Neural cell (in vitro differentiated cells): Measurements from ENCODE around the gene SOBP. TPM values are rescaled to one million over a fixed set of nuclear protein-coding genes. Genes with fewer than 3 reads are reported as not detected.

Experiments used
- H2AFZ ChIP-seq: fragments of 200-600, 300-800 bp; sonication (generic), shearing (Covaris generic); 2 replicates; pipeline ENCODE4 v1.6.0; 2014; ENCODE audit warnings: low read depth, mild to moderate bottlenecking, antibody characterized with exemption, low read length, moderate library complexity
- H3F3A ChIP-seq: fragments of 200-600 bp; shearing (Covaris generic); 2 replicates; pipeline ENCODE4 v1.6.1; 2016; ENCODE audit warnings: mild to moderate bottlenecking, moderate library complexity, mixed read lengths, antibody characterized with exemption, low read length; ENCODE audit not compliant: insufficient read depth, poor library complexity, severe bottlenecking
- H3K27ac ChIP-seq: fragments of 200-600, 300-800 bp; sonication (generic), shearing (Covaris generic); 2 replicates; pipeline ENCODE4 v1.5.1; 2014; ENCODE audit warnings: mild to moderate bottlenecking, low read length, moderate library complexity
- H3K27me3 ChIP-seq: fragments of 300-800, 200-600 bp; sonication (generic), shearing (Covaris generic); 2 replicates; pipeline ENCODE4 v1.6.0; 2014; ENCODE audit warnings: mild to moderate bottlenecking, low read depth, low read length, moderate library complexity; ENCODE audit not compliant: insufficient read depth
- H3K36me3 ChIP-seq: fragments of 300-800, 200-600 bp; sonication (generic), shearing (Covaris generic); 2 replicates; pipeline ENCODE4 v1.5.1; 2014; ENCODE audit warnings: mild to moderate bottlenecking, antibody characterized with exemption, low read length, moderate library complexity; ENCODE audit not compliant: insufficient read depth
- H3K4me2 ChIP-seq: fragments of 300-800, 200-600 bp; sonication (generic), shearing (Covaris generic); 2 replicates; pipeline ENCODE4 v1.6.0; 2014; ENCODE audit warnings: mild to moderate bottlenecking, low read length
- H3K4me3 ChIP-seq: fragments of 300-800, 200-600 bp; sonication (generic), shearing (Covaris generic); 2 replicates; pipeline ENCODE4 v1.5.1; 2014; ENCODE audit warnings: mild to moderate bottlenecking, low read length, moderate library complexity
- H3K79me2 ChIP-seq: fragments of 200-600 bp; shearing (Covaris generic); replicated peaks from 2 replicates; pipeline ENCODE4 v1.6.0; 2014; ENCODE audit warnings: mild to moderate bottlenecking, low read length, moderate library complexity; ENCODE audit not compliant: insufficient read depth
- H3K9ac ChIP-seq: fragments of 300-800, 200-600 bp; sonication (generic), shearing (Covaris generic); 2 replicates; pipeline ENCODE4 v1.6.1; 2016; ENCODE audit warnings: mild to moderate bottlenecking, low read length, mixed read lengths
- H3K9me2 ChIP-seq: fragments of 200-600 bp; shearing (Covaris generic); 2 replicates; pipeline ENCODE4 v1.6.1; 2016; ENCODE audit warnings: mild to moderate bottlenecking, low read length, mixed read lengths; ENCODE audit not compliant: insufficient read depth
- H3K9me3 ChIP-seq: fragments of 200-600, 300-800 bp; sonication (generic), shearing (Covaris generic); 2 replicates; pipeline ENCODE4 v1.6.1; 2016; ENCODE audit warnings: mild to moderate bottlenecking, mixed run types, low read length, moderate library complexity, mixed read lengths
- H4K20me1 ChIP-seq: fragments of 200-600 bp; shearing (Covaris generic); 2 replicates; pipeline ENCODE4 v1.6.1; 2016; ENCODE audit warnings: mild to moderate bottlenecking, mixed run types; ENCODE audit not compliant: insufficient read depth
- EP300 ChIP-seq: fragments of 450-650 bp; conservative IDR thresholded peaks from 2 replicates; pipeline ENCODE4 v1.6.1; 2014; ENCODE audit warnings: antibody characterized with exemption, mild to moderate bottlenecking, moderate library complexity; ENCODE audit not compliant: poor library complexity, severe bottlenecking
- EZH2 ChIP-seq: fragments of 200-600, 300-800 bp; shearing (Covaris generic), sonication (generic); IDR thresholded peaks from 2 replicates; pipeline ENCODE4 v1.6.1; 2014; ENCODE audit warnings: antibody characterized with exemption, low read length, borderline replicate concordance, mild to moderate bottlenecking; ENCODE audit not compliant: insufficient read depth, poor library complexity, severe bottlenecking
- MXI1 ChIP-seq: fragments of 450-650 bp; conservative IDR thresholded peaks from 2 replicates; pipeline ENCODE4 v1.6.1; 2014; ENCODE audit warnings: antibody characterized with exemption, mild to moderate bottlenecking; ENCODE audit not compliant: poor library complexity, severe bottlenecking
- POLR2AphosphoS5 ChIP-seq: IDR thresholded peaks from 2 replicates; pipeline ENCODE4 v1.6.1; 2012
- RAD21 ChIP-seq: fragments of 450-650 bp; conservative IDR thresholded peaks from 2 replicates; pipeline ENCODE4 v1.6.1; 2014; ENCODE audit warnings: antibody characterized with exemption, mild to moderate bottlenecking, moderate library complexity
- SMC3 ChIP-seq: fragments of 450-650 bp; conservative IDR thresholded peaks from 2 replicates; pipeline ENCODE4 v1.6.1; 2014; ENCODE audit warnings: antibody characterized with exemption, mild to moderate bottlenecking, moderate library complexity; ENCODE audit not compliant: poor library complexity
- TAF1 ChIP-seq: IDR thresholded peaks from 2 replicates; pipeline ENCODE4 v1.6.1; 2012; ENCODE audit warnings: low read depth
- polyA plus RNA-seq: library from polyadenylated mRNA; depleted of rRNA; stranded (reverse); fragments of >200 nt; gene quantifications from 2 replicates; pipeline ENCODE4 v1.2.3, GENCODE V29; 2014
- TF ChIP-seq, protein P1 (sequence below): fragments of 450-650 bp; IDR thresholded peaks from 2 replicates; pipeline ENCODE4 v1.5.1; 2014; ENCODE audit warnings: antibody characterized with exemption, mild to moderate bottlenecking, moderate library complexity; ENCODE audit not compliant: poor library complexity, severe bottlenecking
- TF ChIP-seq, protein P2 (sequence below): IDR thresholded peaks from 2 replicates; pipeline ENCODE4 v1.6.1; 2012; ENCODE audit warnings: borderline replicate concordance

SOBP gene
- polyA plus RNA-seq, 1 donor from 2014 or later: 16.4 TPM

DNA sequence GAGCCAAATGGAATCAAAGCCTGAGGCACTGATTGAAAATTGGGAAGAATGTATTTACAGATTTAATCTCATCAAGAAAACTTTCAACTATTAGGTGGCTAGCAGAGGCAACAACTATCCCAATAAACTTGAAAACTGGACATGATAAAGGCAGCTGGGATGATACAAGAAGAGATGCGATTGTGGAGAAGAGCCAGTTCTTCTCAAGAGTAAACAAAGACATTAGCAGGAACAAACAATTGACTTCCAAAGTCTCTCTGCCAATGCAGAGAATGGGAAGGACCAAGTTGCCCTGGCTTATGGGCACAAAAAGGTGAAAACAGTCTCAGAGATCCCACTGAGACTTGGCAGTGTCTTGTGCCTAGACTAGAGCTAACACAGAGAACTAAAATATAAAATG is 132.4 kb downstream of the SOBP start (continued):
- TF ChIP-seq EZH2: no peak

DNA sequence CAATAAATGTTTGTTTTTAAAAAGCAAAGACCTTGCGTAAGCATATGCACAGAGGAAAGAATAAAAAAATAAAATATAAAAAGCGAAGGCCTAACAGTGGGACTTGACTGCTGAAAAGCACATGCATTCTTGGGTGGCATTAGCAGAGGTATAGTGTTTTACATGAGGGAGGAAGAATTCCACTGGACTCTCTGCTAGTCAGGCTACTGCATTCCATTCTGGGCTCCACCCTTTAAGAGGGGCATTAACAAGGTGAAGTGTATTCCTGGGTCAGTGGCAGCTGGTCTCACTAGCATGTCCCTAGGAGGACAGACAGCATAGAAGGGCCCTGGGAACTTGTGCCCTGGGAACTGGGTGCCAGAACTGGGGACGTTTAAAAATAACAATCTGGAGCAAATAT is 134.1 kb downstream of the SOBP start:
- Histone ChIP-seq H4K20me1 (no peaks in the 10 kb centered on the region), H3K36me3 (peaks cover 3% of the 10 kb centered on the region), H3K4me3 (no peak overlapping the region), H3K27ac (no peak overlapping the region), H3K4me2 (no peak overlapping the region), H3K9me2 (no peaks in the 10 kb centered on the region), H3K9ac (no peak overlapping the region), H3K9me3 (no peaks in the 10 kb centered on the region), H3F3A (no peaks in the 10 kb centered on the region), H3K27me3 (no peaks in the 10 kb centered on the region), H2AFZ (no peak overlapping the region), H3K79me2 (peaks cover 3% of the 10 kb centered on the region)
- no peak for TF ChIP-seq POLR2AphosphoS5
- no peak for TF ChIP-seq SMC3
- no peak for TF ChIP-seq EP300
- TF ChIP-seq RAD21: no peak
- TF ChIP-seq, protein P1, sequence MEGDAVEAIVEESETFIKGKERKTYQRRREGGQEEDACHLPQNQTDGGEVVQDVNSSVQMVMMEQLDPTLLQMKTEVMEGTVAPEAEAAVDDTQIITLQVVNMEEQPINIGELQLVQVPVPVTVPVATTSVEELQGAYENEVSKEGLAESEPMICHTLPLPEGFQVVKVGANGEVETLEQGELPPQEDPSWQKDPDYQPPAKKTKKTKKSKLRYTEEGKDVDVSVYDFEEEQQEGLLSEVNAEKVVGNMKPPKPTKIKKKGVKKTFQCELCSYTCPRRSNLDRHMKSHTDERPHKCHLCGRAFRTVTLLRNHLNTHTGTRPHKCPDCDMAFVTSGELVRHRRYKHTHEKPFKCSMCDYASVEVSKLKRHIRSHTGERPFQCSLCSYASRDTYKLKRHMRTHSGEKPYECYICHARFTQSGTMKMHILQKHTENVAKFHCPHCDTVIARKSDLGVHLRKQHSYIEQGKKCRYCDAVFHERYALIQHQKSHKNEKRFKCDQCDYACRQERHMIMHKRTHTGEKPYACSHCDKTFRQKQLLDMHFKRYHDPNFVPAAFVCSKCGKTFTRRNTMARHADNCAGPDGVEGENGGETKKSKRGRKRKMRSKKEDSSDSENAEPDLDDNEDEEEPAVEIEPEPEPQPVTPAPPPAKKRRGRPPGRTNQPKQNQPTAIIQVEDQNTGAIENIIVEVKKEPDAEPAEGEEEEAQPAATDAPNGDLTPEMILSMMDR: no peak
- no peak for TF ChIP-seq EZH2
- TF ChIP-seq, protein P2, sequence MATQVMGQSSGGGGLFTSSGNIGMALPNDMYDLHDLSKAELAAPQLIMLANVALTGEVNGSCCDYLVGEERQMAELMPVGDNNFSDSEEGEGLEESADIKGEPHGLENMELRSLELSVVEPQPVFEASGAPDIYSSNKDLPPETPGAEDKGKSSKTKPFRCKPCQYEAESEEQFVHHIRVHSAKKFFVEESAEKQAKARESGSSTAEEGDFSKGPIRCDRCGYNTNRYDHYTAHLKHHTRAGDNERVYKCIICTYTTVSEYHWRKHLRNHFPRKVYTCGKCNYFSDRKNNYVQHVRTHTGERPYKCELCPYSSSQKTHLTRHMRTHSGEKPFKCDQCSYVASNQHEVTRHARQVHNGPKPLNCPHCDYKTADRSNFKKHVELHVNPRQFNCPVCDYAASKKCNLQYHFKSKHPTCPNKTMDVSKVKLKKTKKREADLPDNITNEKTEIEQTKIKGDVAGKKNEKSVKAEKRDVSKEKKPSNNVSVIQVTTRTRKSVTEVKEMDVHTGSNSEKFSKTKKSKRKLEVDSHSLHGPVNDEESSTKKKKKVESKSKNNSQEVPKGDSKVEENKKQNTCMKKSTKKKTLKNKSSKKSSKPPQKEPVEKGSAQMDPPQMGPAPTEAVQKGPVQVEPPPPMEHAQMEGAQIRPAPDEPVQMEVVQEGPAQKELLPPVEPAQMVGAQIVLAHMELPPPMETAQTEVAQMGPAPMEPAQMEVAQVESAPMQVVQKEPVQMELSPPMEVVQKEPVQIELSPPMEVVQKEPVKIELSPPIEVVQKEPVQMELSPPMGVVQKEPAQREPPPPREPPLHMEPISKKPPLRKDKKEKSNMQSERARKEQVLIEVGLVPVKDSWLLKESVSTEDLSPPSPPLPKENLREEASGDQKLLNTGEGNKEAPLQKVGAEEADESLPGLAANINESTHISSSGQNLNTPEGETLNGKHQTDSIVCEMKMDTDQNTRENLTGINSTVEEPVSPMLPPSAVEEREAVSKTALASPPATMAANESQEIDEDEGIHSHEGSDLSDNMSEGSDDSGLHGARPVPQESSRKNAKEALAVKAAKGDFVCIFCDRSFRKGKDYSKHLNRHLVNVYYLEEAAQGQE: no peak
- TF ChIP-seq MXI1: no peak
- TF ChIP-seq TAF1: no peak

DNA sequence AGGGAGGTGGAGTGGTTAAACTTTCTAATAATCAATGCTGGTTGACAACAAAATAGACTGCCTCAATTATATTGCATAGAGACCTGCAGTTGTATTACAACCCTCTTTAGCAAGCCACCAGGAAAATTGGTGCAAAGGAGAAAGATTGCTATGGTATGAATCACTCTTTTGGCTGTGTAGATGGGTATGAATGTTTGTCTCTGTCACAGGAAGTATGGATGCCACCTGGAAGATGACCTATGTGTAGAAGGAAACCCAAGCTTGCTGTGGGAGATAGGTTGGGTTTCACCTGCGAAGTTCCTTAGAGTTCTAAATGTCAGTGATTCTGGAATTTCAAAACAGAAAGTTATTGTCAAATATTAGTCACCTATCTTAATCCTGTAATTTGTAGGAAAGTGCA is 134.6 kb downstream of the SOBP start:
- Histone ChIP-seq H2AFZ (no peak overlapping the region), H3K4me3 (no peak overlapping the region), H3F3A (no peaks in the 10 kb centered on the region), H3K4me2 (no peak overlapping the region), H3K9me3 (no peaks in the 10 kb centered on the region), H3K9ac (no peak overlapping the region), H3K36me3 (peaks cover 3% of the 10 kb centered on the region), H3K79me2 (peaks cover 3% of the 10 kb centered on the region), H3K27me3 (no peaks in the 10 kb centered on the region), H3K9me2 (no peaks in the 10 kb centered on the region), H3K27ac (no peak overlapping the region), H4K20me1 (no peaks in the 10 kb centered on the region)
- TF ChIP-seq TAF1: no peak

DNA sequence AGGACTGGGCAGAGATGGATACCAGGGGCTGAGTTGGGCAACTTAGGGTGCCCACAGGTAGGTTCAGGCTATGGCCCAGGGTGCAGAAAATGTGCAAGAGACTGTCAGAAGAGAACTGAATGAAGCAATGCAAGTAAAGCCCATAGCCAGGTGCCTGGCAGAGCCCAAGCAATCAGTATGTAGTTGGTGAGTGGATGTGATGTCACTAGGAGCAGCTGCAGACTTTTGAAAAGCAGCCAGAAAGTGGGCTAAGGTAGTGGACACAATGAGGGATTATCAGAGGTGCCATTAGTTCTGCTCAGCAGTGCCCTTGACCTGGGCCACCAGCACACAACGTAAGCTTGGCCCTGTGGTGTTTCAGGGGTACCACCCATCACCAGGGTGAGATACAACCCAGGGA is 135.3 kb downstream of the SOBP start:
- H3K9ac ChIP-seq: no peak overlapping the region
- H3K36me3 ChIP-seq: peaks cover 3% of the 10 kb centered on the region
- H3K27me3 ChIP-seq: no peaks in the 10 kb centered on the region
- no peak overlapping the region for H3K4me3 ChIP-seq
- no peak for TF ChIP-seq RAD21
- TF ChIP-seq EP300: no peak
- no peak for TF ChIP-seq TAF1
- no peak for TF ChIP-seq EZH2
- TF ChIP-seq SMC3: no peak
- TF ChIP-seq, protein P2: no peak
- TF ChIP-seq, protein P1: no peak
- TF ChIP-seq POLR2AphosphoS5: no peak
- no peaks in the 10 kb centered on the region for H4K20me1 ChIP-seq
- H3K4me2 ChIP-seq: no peak overlapping the region
- H3F3A ChIP-seq: no peaks in the 10 kb centered on the region
- H3K79me2 ChIP-seq: peaks cover 3% of the 10 kb centered on the region
- H3K9me2 ChIP-seq: no peaks in the 10 kb centered on the region
- no peak overlapping the region for H3K27ac ChIP-seq
- no peak overlapping the region for H2AFZ ChIP-seq
- no peaks in the 10 kb centered on the region for H3K9me3 ChIP-seq
